Body of pancreas (tissue), 4 donors: Measurements from ENCODE around the gene SH3PXD2A. TPM values are rescaled to one million over a fixed set of nuclear protein-coding genes. Genes with fewer than 3 reads are reported as not detected.
A peak's percentile ranks its signal among the peaks of the same experiment; 100 is the strongest.

Experiments
- ATAC-seq: fragments of 150-250 bp; one replicate; pipeline ENCODE4 v1.9.1; 2016
- DNase-seq, 4 donors: peaks; one replicate each; pipeline ENCODE4 v3.0.0-alpha.2; 2019
- H3K27ac ChIP-seq, 4 donors: fragments of 200-600 bp; sonication (generic); 1 replicate in 3 of 4; 2 replicates in 1 of 4; pipeline versions ENCODE4 v1.5.1 to v1.6.1; 2016 to 2019; ENCODE audit warnings: mild to moderate bottlenecking in 1 of 4, mixed read lengths in 1 of 4, moderate library complexity in 1 of 4
- H3K27me3 ChIP-seq, 2 donors: fragments of 200-600 bp; sonication (generic); one replicate each; pipeline ENCODE4 v1.6.0; 2016; ENCODE audit warnings: mild to moderate bottlenecking in 1 of 2
- H3K36me3 ChIP-seq, 2 donors: fragments of 200-600 bp; sonication (generic); replicated peaks in 1 of 2; 2 replicates each; pipeline ENCODE4 v1.5.1; 2016; ENCODE audit warnings: low read depth in 2 of 2; ENCODE audit not compliant: insufficient read depth in 1 of 2
- H3K4me1 ChIP-seq: fragments of 200-600 bp; sonication (generic); one replicate; pipeline ENCODE4 v1.6.0; 2016
- H3K4me3 ChIP-seq, 2 donors: fragments of 200-600 bp; sonication (generic); 1 replicate in 1 of 2; 2 replicates in 1 of 2; pipeline ENCODE4 v1.5.1; 2016 to 2019
- H3K9me3 ChIP-seq, 3 donors: fragments of 200-600 bp; sonication (generic); 1 replicate in 2 of 3; 2 replicates in 1 of 3; pipeline ENCODE4 v1.5.1; 2016
- POLR2A ChIP-seq, 3 donors: fragments of 450-650 bp; IDR thresholded peaks; one replicate each; pipeline ENCODE4 v1.6.1; 2016; ENCODE audit warnings: antibody characterized with exemption in 3 of 3, mild to moderate bottlenecking in 2 of 3
- WGBS, 2 donors: methylation state at CpG; one replicate each; pipeline ENCODE4 v1.1.5; 2017; 5-methylcytosine and 5-hydroxymethylcytosine counted together
- intact Hi-C: fragments of 100-400 bp; cut with DNase I; formaldehyde crosslinking; loops from one replicate; pipeline ENCODE4 v1.15.1; 2023
- total RNA-seq, 2 donors: library from RNA; depleted of rRNA; stranded (reverse); fragments of >200 nt; gene quantifications; one replicate each; pipeline ENCODE4 v1.1.0, GENCODE V29; 2016
- TF ChIP-seq, protein P1 (sequence below), 7 experiments: fragments of 450-650 bp in 4 of 7; fragments of 200-600 bp in 3 of 7; sonication (generic) in 3 of 7; IDR thresholded peaks; one replicate each; pipeline ENCODE4 v1.5.1; 2016 to 2019; ENCODE audit warnings: antibody characterized with exemption in 7 of 7

Gene SH3PXD2A
- total RNA-seq, 2 donors from 2014 or later: 7.3 to 9.9 TPM

DNA sequence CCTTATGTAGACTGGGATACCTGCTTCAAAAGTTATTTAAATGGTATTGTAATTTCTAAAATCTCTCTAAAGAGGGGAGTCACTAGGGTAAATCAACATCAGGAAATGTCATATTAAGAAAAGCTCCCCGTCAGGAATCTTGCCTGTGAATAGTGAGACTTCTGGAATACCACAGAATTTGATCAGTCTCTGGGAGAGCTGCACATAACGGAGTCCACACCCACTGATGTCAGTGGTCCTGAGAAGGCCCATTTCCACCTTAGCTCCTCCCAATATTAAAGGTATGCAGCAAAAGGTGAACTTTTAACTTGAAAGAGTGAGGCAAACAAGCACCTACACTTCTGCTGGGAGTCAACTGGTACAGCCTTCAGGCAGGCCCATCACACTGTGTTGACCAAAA is 35.3 kb upstream of the SH3PXD2A start:
- DNase-seq (no peak), ATAC-seq (no peak)
- TF ChIP-seq, protein P1, sequence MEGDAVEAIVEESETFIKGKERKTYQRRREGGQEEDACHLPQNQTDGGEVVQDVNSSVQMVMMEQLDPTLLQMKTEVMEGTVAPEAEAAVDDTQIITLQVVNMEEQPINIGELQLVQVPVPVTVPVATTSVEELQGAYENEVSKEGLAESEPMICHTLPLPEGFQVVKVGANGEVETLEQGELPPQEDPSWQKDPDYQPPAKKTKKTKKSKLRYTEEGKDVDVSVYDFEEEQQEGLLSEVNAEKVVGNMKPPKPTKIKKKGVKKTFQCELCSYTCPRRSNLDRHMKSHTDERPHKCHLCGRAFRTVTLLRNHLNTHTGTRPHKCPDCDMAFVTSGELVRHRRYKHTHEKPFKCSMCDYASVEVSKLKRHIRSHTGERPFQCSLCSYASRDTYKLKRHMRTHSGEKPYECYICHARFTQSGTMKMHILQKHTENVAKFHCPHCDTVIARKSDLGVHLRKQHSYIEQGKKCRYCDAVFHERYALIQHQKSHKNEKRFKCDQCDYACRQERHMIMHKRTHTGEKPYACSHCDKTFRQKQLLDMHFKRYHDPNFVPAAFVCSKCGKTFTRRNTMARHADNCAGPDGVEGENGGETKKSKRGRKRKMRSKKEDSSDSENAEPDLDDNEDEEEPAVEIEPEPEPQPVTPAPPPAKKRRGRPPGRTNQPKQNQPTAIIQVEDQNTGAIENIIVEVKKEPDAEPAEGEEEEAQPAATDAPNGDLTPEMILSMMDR (IDR thresholded peaks at IDR 0.05): no peak
- no peak for TF ChIP-seq POLR2A (IDR thresholded peaks at IDR 0.05)
- no peaks in the 10 kb centered on the region for H3K9me3 ChIP-seq
- intact Hi-C loops: no loop called here
- peak overlapping the region; percentile 75 to 89 (median 78) for H3K27ac ChIP-seq
- H3K36me3 ChIP-seq: peaks cover 0 to 2% of the 10 kb centered on the region in 2 donors
- 32 to 42% methylated on average over 2 of the region's 2 CpGs for WGBS, 2 donors
- no peaks in the 10 kb centered on the region for H3K27me3 ChIP-seq
- no peak overlapping the region for H3K4me3 ChIP-seq
- H3K4me1 ChIP-seq: peaks cover 67% of the 10 kb centered on the region

DNA sequence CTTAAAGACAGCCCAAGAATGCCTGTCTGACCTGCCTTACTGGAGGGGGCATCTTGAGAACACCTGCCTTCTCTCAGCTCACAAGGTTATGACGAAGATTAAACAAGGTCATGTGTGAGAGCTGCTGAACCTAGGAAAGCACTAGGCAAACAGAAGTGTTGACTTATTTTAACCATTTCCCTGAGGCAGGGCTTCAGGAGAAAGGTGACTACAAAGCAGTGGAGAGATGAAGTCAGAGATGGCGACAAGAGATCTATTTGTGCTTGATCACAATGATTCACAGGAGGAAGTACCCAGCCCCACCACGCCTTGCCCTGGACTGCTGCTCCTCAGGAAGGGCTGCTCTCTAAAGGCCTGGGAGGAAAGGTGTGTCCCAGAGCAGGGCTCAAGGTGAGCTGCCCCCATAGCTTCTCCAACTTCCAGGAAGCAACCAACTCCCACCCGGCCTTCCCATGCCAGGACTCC is 34.9 kb upstream of the SH3PXD2A start:
- 22 to 25% methylated on average over 4 of the region's 4 CpGs for WGBS, 2 donors
- DNase-seq: peak; percentile 57 to 84 (median 68)

DNA sequence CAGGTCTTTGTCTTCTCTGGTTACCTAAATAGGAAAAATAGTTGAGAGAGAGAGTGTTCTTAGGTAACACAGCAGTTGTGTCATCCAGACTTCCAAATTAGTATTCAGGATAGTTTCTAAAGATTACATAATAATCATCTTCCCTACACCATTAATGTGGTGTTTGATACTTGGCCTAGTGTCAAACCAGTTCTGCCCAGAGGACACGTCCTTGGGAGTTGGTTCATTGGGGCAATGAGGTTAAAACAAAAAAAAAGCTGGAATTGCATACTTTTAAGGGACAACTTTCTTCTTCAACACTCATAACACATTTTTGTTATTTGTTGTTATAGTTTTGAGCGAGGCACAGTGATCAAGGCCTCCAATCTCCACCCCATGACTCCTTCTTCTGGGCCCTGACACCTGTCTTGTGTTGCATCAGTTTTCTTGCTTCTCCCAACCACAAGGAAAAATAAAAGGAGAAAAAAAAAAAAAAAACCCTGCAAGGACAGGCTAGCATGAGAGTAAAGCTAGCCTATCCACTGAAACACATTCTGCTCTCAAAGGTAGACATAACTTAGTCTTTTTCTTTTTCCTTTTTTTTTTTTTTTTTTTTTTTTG is 33.8 kb upstream of the SH3PXD2A start:
- intact Hi-C loops: no loop called here
- TF ChIP-seq, protein P1 (IDR thresholded peaks at IDR 0.05): no peak
- no peak for TF ChIP-seq POLR2A (IDR thresholded peaks at IDR 0.05)
- DNase-seq (no peak), ATAC-seq (no peak)
- peaks cover 0 to 2% of the 10 kb centered on the region in 2 donors for H3K36me3 ChIP-seq
- peak overlapping the region; percentile 75 to 89 (median 78) for H3K27ac ChIP-seq
- no peaks in the 10 kb centered on the region for H3K9me3 ChIP-seq
- no peak overlapping the region for H3K4me3 ChIP-seq
- H3K4me1 ChIP-seq: peaks cover 52% of the 10 kb centered on the region
- WGBS, 2 donors: 29 to 36% methylated on average over 2 of the region's 2 CpGs
- no peaks in the 10 kb centered on the region for H3K27me3 ChIP-seq

More for the DNA sequence above, 34.9 kb upstream of the SH3PXD2A start:
- Histone ChIP-seq H3K9me3 (no peaks in the 10 kb centered on the region), H3K4me3 (no peak overlapping the region), H3K4me1 (peaks cover 62% of the 10 kb centered on the region), H3K27ac (peak overlapping the region; percentile 75 to 89 (median 78)), H3K36me3 (peaks cover 0 to 2% of the 10 kb centered on the region in 2 donors), H3K27me3 (no peaks in the 10 kb centered on the region)
- TF ChIP-seq POLR2A (IDR thresholded peaks at IDR 0.05): peak in 2 of 3 donors; percentile 34 to 60
- TF ChIP-seq, protein P1 (IDR thresholded peaks at IDR 0.05): no peak
- intact Hi-C loops: no loop called here
- peak; percentile 80 for ATAC-seq

DNA sequence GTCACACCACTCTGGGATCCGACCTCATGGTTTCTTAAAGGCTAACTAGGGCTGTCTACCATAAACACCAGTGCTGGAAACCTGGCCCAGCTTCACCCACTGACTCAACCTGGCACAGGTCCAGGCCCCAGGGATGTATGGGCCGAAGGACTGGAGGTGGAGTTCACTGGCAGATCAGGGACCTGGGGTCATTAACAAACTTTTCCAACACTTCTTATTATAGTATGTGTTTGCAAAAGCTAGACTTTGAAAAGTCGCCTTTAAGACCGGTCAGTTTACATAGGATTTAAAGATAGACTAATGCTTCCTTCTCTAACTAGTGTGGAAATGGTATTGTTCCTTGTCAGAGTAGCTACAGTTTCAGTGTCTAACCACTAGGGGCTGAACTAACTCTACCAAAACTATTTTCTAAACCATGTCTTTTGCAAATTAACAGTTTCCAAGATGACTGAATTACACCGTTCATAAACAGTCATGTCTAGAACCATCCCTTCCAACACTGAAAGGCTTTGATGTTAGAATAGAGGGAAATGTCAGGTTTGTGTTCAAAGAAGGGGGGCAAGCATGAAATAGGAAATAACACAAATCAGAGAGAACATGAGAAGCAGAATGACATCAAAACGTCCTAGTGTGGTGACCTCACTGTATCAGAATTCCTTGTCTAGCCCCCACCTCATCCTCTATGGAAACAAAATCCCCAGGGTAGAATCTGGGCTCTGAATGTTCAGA is 32.9 kb upstream of the SH3PXD2A start:
- peak; percentile 74 for ATAC-seq
- H3K36me3 ChIP-seq: peaks cover 0 to 2% of the 10 kb centered on the region in 2 donors
- intact Hi-C loops: no loop called here

More for the DNA sequence above, 32.9 kb upstream of the SH3PXD2A start:
- Histone ChIP-seq H3K4me1 (peaks cover 43% of the 10 kb centered on the region), H3K9me3 (no peaks in the 10 kb centered on the region), H3K4me3 (no peak overlapping the region), H3K27ac (peak overlapping the region; percentile 75 to 89 (median 78)), H3K27me3 (no peaks in the 10 kb centered on the region)
- TF ChIP-seq, protein P1 (IDR thresholded peaks at IDR 0.05): peak; percentile 72 to 96 (median 93)
- TF ChIP-seq POLR2A (IDR thresholded peaks at IDR 0.05): peak in 1 of 3 donors; percentile 4
- DNase-seq: peak; percentile 85 to 95 (median 90)
- 2 to 5% methylated on average over 6 of the region's 6 CpGs for WGBS, 2 donors
